ENCODE measurements around the gene PTPRB. TPM values are rescaled to one million over a fixed set of nuclear protein-coding genes. Genes with fewer than 3 reads are reported as not detected.

Gene PTPRB
- total and polyA plus RNA-seq, 2 of the 4 experiments (the other 2 are of a cell fraction), result 4.1 to 6.5 TPM

- intact Hi-C loops (cut with micrococcal nuclease) (no loop called here), in situ Hi-C loops (cut with MboI; ENCODE audit: low sequenced_read_pairs) (no loop called here), dilution Hi-C loops (cut with HindIII; ENCODE audit: low sequenced_read_pairs, unreplicated experiment) (no loop called here)
- no peak overlapping the region for H2AK9ac ChIP-seq (replicated peaks; ENCODE audit: low read depth, low read length, poor library complexity)
- no peak overlapping the region for H3K27ac ChIP-seq (ENCODE audit: insufficient read depth, low read length)
- no peak overlapping the region for H2AFZ ChIP-seq (replicated peaks; ENCODE audit: low read length, poor library complexity)
- no peak overlapping the region for H3K23ac ChIP-seq (ENCODE audit: low read depth, low read length)
- no TSS peak for BruUV-seq (replicated peaks)
- TF ChIP-seq CEBPB (IDR thresholded peaks at IDR 0.05; ENCODE audit: low read depth, low read length), result no peak
- no peak for TF ChIP-seq FOS (IDR thresholded peaks at IDR 0.05; ENCODE audit: low read depth, low read length)
- TF ChIP-seq POLR2A (IDR thresholded peaks at IDR 0.05; ENCODE audit: low read depth, low read length), result no peak
- TF ChIP-seq RFX5 (IDR thresholded peaks at IDR 0.05; ENCODE audit: low read depth, low read length), result no peak
- no peak for TF ChIP-seq CHD1 (IDR thresholded peaks at IDR 0.05; ENCODE audit: low read depth, low read length)
- no peak for TF ChIP-seq CTCF (conservative IDR thresholded peaks at IDR 0.05; ENCODE audit: low read depth, low read length)
- TF ChIP-seq RAD21 (IDR thresholded peaks at IDR 0.05; ENCODE audit: low read length), result no peak
- TF ChIP-seq BHLHE40 (IDR thresholded peaks at IDR 0.05; ENCODE audit: low read depth, low read length), result no peak
- TF ChIP-seq ELK1 (IDR thresholded peaks at IDR 0.05; ENCODE audit: borderline replicate concordance, low read depth, low read length), result no peak
- no peak for TF ChIP-seq SMC3 (IDR thresholded peaks at IDR 0.05; ENCODE audit: low read depth, low read length)
- TF ChIP-seq RCOR1 (IDR thresholded peaks at IDR 0.05; ENCODE audit: insufficient replicate concordance, low read length), result no peak
- no peak for TF ChIP-seq MAZ (IDR thresholded peaks at IDR 0.05; ENCODE audit: borderline replicate concordance, low read depth, low read length)
- TF ChIP-seq MXI1 (IDR thresholded peaks at IDR 0.05; ENCODE audit: borderline replicate concordance, low read depth, low read length), result no peak
- TF ChIP-seq USF2 (IDR thresholded peaks at IDR 0.05; ENCODE audit: low read depth, low read length), result no peak
- no peak for TF ChIP-seq NFE2L2 (IDR thresholded peaks at IDR 0.05; ENCODE audit: low read depth, low read length)
- TF ChIP-seq MAFK (IDR thresholded peaks at IDR 0.05; ENCODE audit: low read depth, low read length), result no peak
- no peak overlapping the region for H3K56ac ChIP-seq (ENCODE audit: extremely low read depth, insufficient read depth, low read length)
- no peak overlapping the region for H3K4ac ChIP-seq (ENCODE audit: low read depth, low read length)
- ChIA-PET CTCF (no interaction called here), POLR2A (ENCODE audit: unreplicated experiment) (no interaction called here)
- H2BK5ac ChIP-seq (ENCODE audit: low read depth, low read length, poor library complexity, severe bottlenecking), result no peak overlapping the region
- H2BK120ac ChIP-seq (ENCODE audit: low read depth, low read length), result no peak overlapping the region
- H3K4me3 ChIP-seq (ENCODE audit: insufficient read depth, low read depth, low read length), result no peak overlapping the region
- ATAC-seq (ENCODE audit: low read depth) (no peak), DNase-seq (no peak)
- no peak overlapping the region for H2AK5ac ChIP-seq (ENCODE audit: low read depth, low read length)
- WGBS, 2 experiments (ENCODE audit: extremely low coverage in 2 of 2, insufficient read length in 1 of 2), result no CpG with 5 or more reads among the region's 3 CpGs
- no peak overlapping the region for H3K4me2 ChIP-seq (ENCODE audit: low read depth, low read length)
- no peak overlapping the region for H3K18ac ChIP-seq (ENCODE audit: low read depth, low read length)
- H3K4me1 ChIP-seq (ENCODE audit: control insufficient read depth, insufficient read depth, low read length), result no peaks in the 10 kb centered on the region
- no peak overlapping the region for H4K5ac ChIP-seq (ENCODE audit: low read depth, low read length)
- H3K9me1 ChIP-seq (ENCODE audit: insufficient read depth, low read length), result no peaks in the 10 kb centered on the region
- H3K27me3 ChIP-seq (ENCODE audit: control insufficient read depth, insufficient read depth, low read length), result no peaks in the 10 kb centered on the region
- no peaks in the 10 kb centered on the region for H3K9me3 ChIP-seq (ENCODE audit: control insufficient read depth, insufficient read depth, low read length)
- H3K14ac ChIP-seq (replicated peaks; ENCODE audit: low read depth, low read length), result no peak overlapping the region
- H4K8ac ChIP-seq (ENCODE audit: low read depth in 2 of 2, low read length in 2 of 2), result no peak overlapping the region
- H4K20me1 ChIP-seq (ENCODE audit: insufficient read depth, low read length), result no peaks in the 10 kb centered on the region
- no peak overlapping the region for H2BK15ac ChIP-seq (ENCODE audit: low read depth, low read length)
- H3K9ac ChIP-seq (ENCODE audit: low read depth, low read length), result no peak overlapping the region
- no peak overlapping the region for H4K91ac ChIP-seq (ENCODE audit: insufficient read depth, low read depth, low read length)
- H2BK20ac ChIP-seq (ENCODE audit: low read depth, low read length), result no peak overlapping the region
- no peaks in the 10 kb centered on the region for H3K36me3 ChIP-seq (ENCODE audit: control insufficient read depth, insufficient read depth, low read length)
- H3K79me1 ChIP-seq (ENCODE audit: low read depth in 1 of 2, low read length in 2 of 2), result no peaks in the 10 kb centered on the region
Observed at GRCh38 chr12:70683976-70684375, 46.7 kb upstream of the PTPRB start.
